Measurements from ENCODE around the gene SDF4. TPM values are rescaled to one million over a fixed set of nuclear protein-coding genes. Genes with fewer than 3 reads are reported as not detected.

The SDF4 gene
- total and polyA plus RNA-seq, 2 experiments from 2014 or later: 45.0 to 62.6 TPM

GRCh38 chr1:1204425-1204920, 27.3 kb downstream of the SDF4 start:
- H3K4me1 ChIP-seq (ENCODE audit: insufficient read depth): no peaks in the 10 kb centered on the region
- Mint-ChIP-seq H3K4me1 (no peaks in the 10 kb centered on the region; the same call in 2 of the 3 replicates), H3K9me3 (no peaks in the 10 kb centered on the region; the same call in 2 of the 3 replicates), H3K4me3 (no peak overlapping the region), H3K27me3 (ENCODE audit: insufficient read depth, low read depth, poor library complexity) (peaks cover 10% of the 10 kb centered on the region), H3K36me3 (ENCODE audit: low read depth) (no peaks in the 10 kb centered on the region), H3K27ac (no peak overlapping the region)
- TF ChIP-seq ZNF331 (CRISPR knock-in tag; IDR thresholded peaks at IDR 0.05; ENCODE audit: low read depth): no peak
- no peak for TF ChIP-seq REST (IDR thresholded peaks at IDR 0.05; ENCODE audit: unreplicated experiment)
- TF ChIP-seq JUNB (IDR thresholded peaks at IDR 0.05; ENCODE audit: unreplicated experiment): no peak
- TF ChIP-seq, protein P1, sequence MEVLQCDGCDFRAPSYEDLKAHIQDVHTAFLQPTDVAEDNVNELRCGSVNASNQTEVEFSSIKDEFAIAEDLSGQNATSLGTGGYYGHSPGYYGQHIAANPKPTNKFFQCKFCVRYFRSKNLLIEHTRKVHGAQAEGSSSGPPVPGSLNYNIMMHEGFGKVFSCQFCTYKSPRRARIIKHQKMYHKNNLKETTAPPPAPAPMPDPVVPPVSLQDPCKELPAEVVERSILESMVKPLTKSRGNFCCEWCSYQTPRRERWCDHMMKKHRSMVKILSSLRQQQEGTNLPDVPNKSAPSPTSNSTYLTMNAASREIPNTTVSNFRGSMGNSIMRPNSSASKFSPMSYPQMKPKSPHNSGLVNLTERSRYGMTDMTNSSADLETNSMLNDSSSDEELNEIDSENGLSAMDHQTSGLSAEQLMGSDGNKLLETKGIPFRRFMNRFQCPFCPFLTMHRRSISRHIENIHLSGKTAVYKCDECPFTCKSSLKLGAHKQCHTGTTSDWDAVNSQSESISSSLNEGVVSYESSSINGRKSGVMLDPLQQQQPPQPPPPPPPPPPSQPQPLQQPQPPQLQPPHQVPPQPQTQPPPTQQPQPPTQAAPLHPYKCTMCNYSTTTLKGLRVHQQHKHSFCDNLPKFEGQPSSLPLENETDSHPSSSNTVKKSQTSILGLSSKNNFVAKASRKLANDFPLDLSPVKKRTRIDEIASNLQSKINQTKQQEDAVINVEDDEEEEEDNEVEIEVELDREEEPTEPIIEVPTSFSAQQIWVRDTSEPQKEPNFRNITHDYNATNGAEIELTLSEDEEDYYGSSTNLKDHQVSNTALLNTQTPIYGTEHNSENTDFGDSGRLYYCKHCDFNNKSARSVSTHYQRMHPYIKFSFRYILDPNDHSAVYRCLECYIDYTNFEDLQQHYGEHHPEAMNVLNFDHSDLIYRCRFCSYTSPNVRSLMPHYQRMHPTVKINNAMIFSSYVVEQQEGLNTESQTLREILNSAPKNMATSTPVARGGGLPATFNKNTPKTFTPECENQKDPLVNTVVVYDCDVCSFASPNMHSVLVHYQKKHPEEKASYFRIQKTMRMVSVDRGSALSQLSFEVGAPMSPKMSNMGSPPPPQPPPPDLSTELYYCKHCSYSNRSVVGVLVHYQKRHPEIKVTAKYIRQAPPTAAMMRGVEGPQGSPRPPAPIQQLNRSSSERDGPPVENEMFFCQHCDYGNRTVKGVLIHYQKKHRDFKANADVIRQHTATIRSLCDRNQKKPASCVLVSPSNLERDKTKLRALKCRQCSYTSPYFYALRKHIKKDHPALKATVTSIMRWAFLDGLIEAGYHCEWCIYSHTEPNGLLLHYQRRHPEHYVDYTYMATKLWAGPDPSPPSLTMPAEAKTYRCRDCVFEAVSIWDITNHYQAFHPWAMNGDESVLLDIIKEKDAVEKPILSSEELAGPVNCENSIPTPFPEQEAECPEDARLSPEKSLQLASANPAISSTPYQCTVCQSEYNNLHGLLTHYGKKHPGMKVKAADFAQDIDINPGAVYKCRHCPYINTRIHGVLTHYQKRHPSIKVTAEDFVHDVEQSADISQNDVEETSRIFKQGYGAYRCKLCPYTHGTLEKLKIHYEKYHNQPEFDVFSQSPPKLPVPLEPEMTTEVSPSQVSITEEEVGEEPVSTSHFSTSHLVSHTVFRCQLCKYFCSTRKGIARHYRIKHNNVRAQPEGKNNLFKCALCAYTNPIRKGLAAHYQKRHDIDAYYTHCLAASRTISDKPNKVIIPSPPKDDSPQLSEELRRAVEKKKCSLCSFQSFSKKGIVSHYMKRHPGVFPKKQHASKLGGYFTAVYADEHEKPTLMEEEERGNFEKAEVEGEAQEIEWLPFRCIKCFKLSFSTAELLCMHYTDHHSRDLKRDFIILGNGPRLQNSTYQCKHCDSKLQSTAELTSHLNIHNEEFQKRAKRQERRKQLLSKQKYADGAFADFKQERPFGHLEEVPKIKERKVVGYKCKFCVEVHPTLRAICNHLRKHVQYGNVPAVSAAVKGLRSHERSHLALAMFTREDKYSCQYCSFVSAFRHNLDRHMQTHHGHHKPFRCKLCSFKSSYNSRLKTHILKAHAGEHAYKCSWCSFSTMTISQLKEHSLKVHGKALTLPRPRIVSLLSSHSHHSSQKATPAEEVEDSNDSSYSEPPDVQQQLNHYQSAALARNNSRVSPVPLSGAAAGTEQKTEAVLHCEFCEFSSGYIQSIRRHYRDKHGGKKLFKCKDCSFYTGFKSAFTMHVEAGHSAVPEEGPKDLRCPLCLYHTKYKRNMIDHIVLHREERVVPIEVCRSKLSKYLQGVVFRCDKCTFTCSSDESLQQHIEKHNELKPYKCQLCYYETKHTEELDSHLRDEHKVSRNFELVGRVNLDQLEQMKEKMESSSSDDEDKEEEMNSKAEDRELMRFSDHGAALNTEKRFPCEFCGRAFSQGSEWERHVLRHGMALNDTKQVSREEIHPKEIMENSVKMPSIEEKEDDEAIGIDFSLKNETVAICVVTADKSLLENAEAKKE (CRISPR knock-in tag; IDR thresholded peaks at IDR 0.05): no peak
- no peak for TF ChIP-seq EZH2phosphoT487 (IDR thresholded peaks at IDR 0.05; ENCODE audit: unreplicated experiment)
- no peak for TF ChIP-seq NANOG (IDR thresholded peaks at IDR 0.05; ENCODE audit: borderline replicate concordance)
- no peak for TF ChIP-seq ZNF114 (CRISPR knock-in tag; IDR thresholded peaks at IDR 0.05)
- TF ChIP-seq EZH2 (IDR thresholded peaks at IDR 0.05; ENCODE audit: low read depth, unreplicated experiment): no peak
- TF ChIP-seq CREB1 (CRISPR knock-in tag; IDR thresholded peaks at IDR 0.05; ENCODE audit: low read depth): no peak
- no peak for TF ChIP-seq POLR2AphosphoS5 (IDR thresholded peaks at IDR 0.05; ENCODE audit: low read depth)
- DNase-seq (ENCODE audit: low spot score): no peak
- H3K4me3 ChIP-seq: no peak overlapping the region
- no peaks in the 10 kb centered on the region for H3F3A ChIP-seq (replicated peaks; ENCODE audit: low read depth)
- no peak overlapping the region for H3K27ac ChIP-seq (ENCODE audit: low read depth)
- H2AFZ ChIP-seq: no peak overlapping the region
- H4K20me1 ChIP-seq (replicated peaks; ENCODE audit: insufficient read depth): no peaks in the 10 kb centered on the region
- peaks cover 13% of the 10 kb centered on the region; the same call in 1 of the 2 replicates for H3K27me3 ChIP-seq (ENCODE audit: insufficient read depth)
- no peaks in the 10 kb centered on the region for H3K79me2 ChIP-seq (replicated peaks; ENCODE audit: insufficient read depth)
- ATAC-seq: no peak
- H3K9me2 ChIP-seq (ENCODE audit: insufficient read depth): no peaks in the 10 kb centered on the region
- H3K36me3 ChIP-seq (ENCODE audit: insufficient read depth): no peaks in the 10 kb centered on the region
- H3K4me2 ChIP-seq: no peak overlapping the region
